ENCODE data around the gene SLC66A1. TPM values are rescaled to one million over a fixed set of nuclear protein-coding genes. Genes with fewer than 3 reads are reported as not detected.

SLC66A1 gene
- total RNA-seq, 1 donor from 2014 or later, result 17.9 TPM

- no peak for FAIRE-seq
- no peak for DNase-seq (ENCODE audit: low spot score in 2 of 2)
Measured at GRCh38 chr1:19373211-19374082, 61.3 kb downstream of the SLC66A1 start.

GRCh38 chr1:19374083-19374801 is 62.1 kb downstream of the SLC66A1 start:
- DNase-seq (ENCODE audit: low spot score in 2 of 2), result no peak
- FAIRE-seq, result no peak

- DNase-seq (ENCODE audit: low spot score in 2 of 2) (no peak), FAIRE-seq (no peak)
Measured at GRCh38 chr1:19374926-19375325, 62.8 kb downstream of the SLC66A1 start.

GRCh38 chr1:19375631-19376400 is 63.7 kb downstream of the SLC66A1 start:
- no peak for DNase-seq (ENCODE audit: low spot score in 2 of 2)
- no peak for FAIRE-seq

GRCh38 chr1:19376428-19377372 is 64.6 kb downstream of the SLC66A1 start:
- DNase-seq (ENCODE audit: low spot score in 2 of 2) (no peak), FAIRE-seq (no peak)

- FAIRE-seq (no peak), DNase-seq (ENCODE audit: low spot score in 2 of 2) (no peak)
Measured at GRCh38 chr1:19377812-19378718, 65.9 kb downstream of the SLC66A1 start.

Small RNA genes lying within 50 kb of the gene (small RNA-seq; reads per million reads assigned to genes)
- not detected for gene RNU6-1099P

Other genes starting within 250 kb of the SLC66A1 start
- gene UBR4, start 102.1 kb upstream of the SLC66A1 start, total RNA-seq, result 69.7 TPM
- 75.0 TPM for gene EMC1, start 60.8 kb upstream of the SLC66A1 start, total RNA-seq
- 31.8 TPM for gene MRTO4, start 60.5 kb upstream of the SLC66A1 start, total RNA-seq
- gene AKR7A3, start 23.6 kb upstream of the SLC66A1 start, total RNA-seq, result 1.2 TPM
- gene AKR7A2, start 182 bp upstream of the SLC66A1 start, total RNA-seq, result 21.6 TPM
- 47.7 TPM for gene CAPZB, start 173.2 kb downstream of the SLC66A1 start, total RNA-seq